NCI-H2196 treated with DMSO at 0.1 percent for 48 hours (cell line): ENCODE results near the gene ARHGAP22.

ENCODE experiments used
- DNase-seq: peaks from one replicate; lab custom pipeline; 2025; ENCODE audit not compliant: unreplicated experiment; lab: John Stamatoyannopoulos, UW

ARHGAP22 gene

DNA sequence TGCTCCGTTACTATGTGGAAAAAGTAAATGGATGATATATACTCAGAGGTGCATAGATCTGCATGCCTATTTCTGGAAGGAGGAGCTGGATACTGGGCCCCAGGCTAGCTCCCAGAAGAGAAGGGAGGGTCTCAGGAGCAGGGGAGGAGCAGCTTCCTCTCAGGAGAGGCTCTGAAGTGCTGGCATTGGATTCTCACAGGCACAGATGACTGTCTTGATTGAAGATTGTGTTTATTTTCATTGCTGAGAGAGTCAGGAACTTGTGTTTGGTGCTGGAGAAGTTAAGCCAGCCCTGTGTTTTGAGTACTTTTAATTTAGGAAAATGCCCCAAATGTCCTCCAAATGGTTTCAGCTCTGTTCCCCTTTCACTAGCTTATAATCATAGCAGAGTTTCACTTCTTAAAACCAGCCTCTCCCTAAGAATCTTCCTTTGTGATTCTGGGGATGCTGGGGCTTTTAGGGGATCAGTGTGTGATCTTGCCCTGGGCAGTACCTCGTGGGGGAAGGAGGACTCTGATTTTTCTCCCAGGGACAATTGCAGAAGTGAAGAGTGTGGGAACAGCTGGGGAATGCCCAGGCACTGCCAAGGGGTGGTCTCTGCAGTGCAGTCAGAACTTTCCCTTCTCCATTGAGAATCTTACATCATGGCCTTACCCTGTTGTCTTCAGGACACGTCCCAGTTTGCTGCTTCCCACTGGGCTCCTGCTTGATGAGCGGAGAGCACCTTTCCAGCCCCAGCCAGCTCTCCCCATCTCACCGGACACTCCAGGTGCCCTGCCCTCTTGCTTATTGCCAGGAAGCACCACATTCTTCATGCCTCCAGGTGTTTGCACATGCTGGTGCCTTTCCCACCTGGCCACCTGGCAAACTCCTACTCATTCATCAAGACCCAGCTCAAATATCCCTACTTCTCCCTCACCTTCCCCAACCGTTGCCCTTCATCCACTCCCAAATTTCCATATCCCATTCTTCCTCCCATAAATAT is 102.8 kb downstream of the ARHGAP22 start:
- DNase-seq: no peak

DNA sequence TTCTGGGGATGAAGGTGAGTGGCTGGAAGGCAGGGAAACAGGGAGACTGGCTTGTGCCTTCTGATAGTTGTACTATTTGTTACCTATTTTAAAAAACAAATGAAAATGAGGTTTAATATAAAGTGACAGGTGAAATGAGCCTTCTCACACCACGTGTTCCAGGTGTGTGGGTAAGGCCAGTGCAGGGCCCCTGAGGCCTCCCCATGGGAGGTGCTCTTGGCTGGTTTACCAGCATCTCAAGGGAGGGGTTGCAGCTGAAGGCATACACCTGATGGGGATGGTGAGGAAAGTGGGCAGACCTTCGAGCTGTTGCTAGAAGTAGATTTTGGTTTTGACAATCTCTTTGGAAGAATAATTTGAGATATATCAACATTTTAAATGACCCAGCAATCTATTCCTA is 103.6 kb downstream of the ARHGAP22 start:
- DNase-seq: no peak

DNA sequence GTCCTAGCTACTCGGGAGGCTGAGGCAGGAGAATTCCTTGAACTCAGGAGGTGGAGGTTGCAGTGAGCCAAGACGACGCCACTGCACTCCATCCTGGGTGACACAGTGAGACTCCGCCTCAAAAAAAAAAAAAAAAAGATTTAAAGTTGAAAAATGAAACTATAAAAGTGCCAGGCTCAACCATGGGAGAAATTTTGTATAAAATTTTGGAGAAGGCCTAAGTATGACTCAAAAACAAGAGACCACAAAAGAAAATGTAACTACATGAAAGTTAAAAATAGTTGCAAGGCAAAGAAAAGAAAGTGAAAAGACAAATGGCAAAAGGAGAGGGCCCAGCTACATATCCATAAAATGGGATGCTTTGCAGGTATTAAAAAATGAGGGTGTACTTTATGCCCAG is 104.1 kb downstream of the ARHGAP22 start:
- DNase-seq: no peak

DNA sequence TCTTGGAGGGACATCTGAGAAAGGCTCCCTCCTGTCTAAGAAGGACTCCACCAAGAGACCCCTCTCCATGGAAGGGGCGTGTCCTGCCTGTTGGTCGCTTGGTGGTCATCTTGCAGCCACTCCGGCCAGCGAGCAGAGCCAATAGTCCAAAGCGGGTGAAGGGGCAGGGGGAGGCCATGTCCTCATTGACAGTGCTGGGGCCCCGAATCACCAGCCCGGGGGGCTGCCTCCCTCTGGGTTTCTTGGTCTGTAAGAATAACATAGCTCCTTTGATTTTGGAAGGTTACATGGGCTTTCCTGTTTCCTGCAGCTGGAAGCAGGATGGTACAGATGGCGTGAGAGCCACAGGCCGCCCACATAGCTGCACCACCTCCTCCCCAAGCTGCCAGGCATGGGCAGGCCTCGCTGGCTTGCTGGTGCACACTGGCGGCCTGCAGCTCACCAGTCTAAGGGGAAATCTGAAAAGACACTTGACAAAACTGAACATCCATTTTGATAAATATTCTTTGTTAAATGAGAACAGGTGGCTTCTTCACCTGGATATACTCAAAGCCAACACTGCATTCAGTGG is 105.8 kb downstream of the ARHGAP22 start:
- DNase-seq: no peak

DNA sequence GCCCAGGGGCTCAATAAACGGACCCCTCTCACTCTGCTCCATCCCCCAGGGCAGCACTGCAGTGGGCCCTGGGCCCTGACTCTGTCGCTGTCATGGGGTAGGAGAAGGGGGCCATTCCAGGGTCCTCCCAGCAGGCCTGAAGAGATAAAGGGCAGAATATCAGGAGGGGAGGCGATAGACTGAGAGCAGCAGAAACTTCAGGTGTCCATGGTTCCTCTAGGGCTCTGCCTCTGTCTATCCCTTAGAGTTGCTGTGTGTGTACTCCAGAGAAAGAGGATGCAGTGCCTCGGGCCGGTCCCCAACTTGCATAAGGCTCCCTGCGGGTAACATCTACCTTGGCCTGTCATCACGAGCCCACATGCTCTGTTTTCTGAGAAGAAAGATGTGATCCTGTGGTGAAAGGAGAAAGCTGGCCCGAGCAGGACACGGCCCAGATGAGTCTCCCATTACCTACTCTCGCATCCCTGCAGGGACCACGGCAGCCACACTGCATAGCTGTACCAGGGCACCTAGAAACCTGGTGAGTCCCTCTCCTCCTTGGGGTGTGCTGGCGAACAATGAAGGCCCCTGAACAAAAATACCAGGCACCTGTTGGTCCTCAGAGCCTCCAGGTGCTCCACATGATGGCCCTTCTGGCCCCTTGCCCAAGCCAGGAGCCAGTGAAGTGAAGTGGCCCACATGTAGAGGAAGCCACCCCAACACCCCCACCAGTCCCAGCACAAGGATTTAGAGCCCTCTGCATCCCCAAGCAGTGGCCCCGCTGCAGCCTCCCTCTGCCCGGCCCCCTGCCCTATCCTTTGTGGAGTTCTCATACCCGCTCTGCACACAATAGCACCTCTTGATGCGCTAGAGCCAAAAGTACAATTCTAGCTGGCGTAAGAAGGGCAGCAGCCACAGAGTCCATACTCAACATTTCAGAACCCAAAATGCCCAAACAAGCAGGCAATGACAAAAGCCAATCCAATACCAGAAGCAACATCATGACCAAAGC is 106.8 kb downstream of the ARHGAP22 start:
- no peak for DNase-seq

DNA sequence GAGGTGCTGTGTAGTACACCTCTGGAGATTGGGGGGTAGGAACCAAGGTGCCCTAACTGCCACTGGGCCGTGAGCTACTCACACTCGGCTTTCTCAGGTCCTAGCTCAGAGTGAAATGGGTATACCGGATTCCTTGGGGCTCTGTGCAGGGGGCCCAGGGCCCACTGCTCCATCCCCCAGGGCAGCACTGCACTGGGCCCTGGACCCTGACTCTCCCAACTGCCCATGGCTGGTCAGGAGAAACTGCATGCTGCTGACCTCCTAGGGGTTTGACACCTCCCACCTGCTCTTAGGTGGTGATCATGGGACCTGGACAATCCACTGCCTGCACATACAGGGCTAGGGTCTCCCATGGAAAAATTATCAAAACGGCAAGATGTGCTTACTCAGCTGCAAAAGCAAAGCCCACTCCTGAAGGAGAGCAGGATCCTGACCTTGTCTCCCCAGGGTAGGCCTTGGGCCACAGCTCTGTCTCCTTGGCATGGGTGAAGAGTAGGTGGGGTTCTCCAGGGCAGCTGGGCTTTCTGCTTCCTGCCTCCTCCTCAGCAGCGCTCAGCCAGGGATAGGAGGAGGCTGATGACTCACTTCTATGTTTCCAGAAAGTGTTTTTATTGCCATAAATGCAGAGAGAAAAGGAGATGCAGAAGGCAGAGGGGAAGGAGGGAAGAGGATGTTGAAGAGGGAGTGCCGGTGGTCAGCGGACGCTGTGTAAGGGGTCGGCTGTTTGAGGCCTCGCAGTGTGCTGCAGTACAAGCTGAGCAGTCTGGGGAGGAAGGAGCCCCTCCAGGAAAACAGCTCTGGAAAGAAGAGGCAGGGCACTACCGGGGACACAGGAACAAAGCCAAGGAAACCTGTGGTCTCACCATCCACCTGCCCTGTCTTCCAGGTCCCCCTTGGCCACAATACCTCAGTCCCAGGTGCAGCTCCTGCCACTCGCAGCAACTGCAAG is 107.8 kb downstream of the ARHGAP22 start:
- no peak for DNase-seq

DNA sequence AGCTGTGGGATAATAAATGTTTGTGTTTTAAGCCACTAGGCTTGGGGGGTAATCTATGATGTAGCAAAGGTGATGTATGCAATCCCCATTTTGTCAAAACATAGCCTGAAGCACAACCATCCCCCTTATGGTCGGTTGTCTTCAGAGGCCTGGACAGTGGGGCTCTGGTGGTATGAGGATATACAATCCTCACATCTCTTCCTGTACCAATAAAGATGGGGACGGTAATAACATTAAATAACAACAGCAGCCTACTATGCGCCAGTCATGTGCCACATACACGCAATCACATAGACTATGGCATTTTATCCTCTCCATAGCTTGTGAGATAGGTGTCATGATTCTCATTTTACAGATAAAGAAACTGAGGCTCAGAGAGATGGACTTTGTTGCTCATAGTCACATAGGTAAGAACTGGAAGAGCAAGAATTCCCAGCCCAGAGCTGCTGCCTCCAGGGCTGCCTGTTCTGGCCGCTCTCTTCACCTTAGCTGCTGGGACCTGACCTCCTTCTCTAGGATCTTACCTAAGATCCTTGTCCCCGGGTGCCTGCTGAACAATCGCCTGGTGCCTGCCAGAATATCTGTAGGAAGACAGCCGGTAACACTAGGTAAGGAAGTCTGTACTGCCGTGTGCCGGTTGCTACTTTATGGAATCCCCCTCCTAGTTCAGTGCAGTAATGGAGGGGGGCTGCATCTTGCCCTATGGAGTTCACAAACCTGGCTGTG is 108.6 kb downstream of the ARHGAP22 start:
- DNase-seq: no peak

DNA sequence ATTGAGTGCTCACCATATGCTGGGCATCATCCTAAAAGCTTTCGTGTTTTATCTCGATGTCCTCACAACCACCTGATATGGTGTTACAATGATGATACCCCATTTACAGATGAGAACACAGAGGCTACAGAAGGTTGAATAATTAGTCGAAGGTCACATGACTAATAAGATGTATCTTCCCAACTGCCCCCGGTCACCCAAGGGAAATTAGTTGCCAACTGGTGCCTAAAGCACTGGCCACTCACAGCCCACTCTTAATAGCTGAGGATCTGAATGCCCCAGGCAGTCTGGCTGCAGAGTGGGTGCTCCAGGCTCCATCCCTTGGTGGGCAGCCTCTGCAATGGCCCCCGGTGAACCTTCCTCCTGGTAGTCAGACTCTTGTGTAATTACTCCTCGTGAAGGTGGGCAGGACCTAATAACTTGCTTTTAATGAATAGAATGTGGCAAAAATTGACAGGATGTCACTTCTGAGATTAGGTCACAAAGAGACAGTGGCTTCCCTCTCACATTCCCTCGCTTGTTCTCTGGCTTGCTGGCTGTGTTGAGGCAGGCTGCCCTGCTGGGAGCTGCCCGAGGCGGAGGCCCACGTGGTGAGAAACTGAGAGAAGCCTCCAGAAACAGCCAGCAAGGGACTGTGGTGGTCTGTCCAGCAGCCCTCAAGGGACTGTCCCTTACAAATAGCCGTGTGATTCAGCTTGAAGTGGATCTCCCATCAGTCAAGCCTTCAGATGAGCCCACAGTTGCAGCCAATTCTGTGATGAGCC is 109.4 kb downstream of the ARHGAP22 start:
- DNase-seq: no peak

DNA sequence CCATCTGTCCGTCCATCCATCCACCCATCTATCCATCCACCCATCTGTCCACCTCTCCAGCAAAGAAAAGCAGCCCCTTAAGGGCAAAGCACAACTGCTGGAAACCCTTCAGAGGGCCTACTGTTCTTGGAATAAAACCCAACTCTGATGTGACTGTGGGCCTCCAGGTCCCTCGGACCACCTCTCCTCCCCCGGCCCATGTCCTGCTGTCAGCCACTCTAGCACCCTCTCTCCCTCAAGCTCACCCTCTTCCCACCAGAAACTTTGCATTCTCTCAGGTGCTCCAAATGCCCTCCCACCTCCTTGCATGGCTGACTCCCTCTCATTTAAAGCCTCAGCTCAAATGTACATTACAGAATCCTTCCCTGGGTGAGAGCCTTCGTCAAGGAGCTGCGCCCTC is 110.3 kb downstream of the ARHGAP22 start:
- DNase-seq: no peak

DNA sequence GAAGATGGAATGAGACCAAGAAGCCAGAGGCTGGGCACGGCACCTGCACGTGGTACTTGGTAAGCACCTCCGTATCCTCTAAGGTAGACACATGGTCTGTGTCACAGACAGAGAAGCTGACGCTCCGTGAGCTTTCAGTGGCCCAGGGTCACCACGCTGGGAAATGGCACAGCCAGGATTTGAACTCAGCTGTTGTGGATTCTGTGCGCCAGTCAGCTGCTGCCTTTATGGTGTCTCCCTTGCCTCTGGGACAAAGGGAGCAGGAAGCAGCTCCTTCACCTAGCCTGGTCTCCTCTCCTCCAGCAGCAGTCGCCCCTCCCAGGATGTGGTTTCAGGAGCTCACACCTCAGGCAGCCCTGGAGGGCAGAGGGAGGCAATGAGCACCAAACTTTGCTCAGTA is 110.8 kb downstream of the ARHGAP22 start:
- DNase-seq: no peak

DNA sequence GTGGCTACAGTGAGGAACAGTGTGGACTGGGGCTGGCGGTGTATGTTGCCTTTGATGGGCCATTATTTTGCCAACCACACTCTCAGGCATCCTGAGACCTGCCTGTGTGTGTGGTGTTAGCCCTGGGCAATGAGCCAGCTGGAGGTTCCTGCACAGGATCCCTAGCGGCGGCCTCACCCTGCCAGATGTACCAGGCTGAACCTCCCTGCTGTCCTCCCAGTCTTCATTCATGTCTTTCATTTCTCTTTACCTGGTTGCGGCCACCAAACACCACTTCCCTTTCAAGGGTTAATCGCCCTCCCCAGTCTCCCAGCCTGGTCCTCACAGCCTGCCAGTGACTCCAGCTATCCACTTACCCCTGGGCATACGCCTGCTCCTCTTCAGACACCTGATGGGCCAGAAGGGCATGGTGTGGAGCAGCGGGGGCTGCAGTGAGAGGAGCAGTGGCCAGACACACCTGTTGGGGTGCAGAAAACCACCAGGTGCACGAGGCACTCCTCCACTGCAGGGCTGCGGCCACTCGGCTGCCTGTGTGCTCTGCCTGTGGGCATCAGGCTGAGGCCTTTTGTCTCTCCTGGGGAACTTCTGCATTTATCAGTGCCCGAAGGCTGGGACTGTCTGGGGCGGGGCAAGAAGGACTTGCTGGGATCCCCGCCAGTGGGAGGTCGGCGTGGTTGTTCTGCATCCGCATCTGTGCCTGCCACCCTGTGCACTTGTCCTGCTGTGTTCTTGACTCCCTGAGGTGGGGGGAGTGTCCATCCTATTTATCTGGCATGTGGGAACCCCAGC is 111.6 kb downstream of the ARHGAP22 start:
- peak; percentile 3 for DNase-seq

DNA sequence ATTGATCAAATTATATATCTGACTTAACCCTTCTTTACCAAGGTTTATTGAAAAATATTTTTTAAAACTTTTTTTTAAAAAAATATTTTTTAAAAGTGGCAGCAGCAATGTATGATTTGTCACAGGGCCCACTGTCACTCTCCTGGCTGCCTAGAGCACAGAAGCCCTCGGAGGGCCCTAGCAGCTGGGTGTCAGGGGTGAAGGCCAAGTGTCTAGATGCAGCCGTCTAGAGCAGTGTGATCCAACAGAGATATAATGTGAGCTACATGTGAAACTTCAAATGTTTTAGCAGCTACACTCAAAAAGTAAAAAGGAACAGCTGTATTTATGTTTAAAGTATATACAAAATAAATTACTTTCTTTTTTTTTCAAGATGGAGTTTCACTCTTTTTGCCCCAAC is 112.7 kb downstream of the ARHGAP22 start:
- DNase-seq: no peak

DNA sequence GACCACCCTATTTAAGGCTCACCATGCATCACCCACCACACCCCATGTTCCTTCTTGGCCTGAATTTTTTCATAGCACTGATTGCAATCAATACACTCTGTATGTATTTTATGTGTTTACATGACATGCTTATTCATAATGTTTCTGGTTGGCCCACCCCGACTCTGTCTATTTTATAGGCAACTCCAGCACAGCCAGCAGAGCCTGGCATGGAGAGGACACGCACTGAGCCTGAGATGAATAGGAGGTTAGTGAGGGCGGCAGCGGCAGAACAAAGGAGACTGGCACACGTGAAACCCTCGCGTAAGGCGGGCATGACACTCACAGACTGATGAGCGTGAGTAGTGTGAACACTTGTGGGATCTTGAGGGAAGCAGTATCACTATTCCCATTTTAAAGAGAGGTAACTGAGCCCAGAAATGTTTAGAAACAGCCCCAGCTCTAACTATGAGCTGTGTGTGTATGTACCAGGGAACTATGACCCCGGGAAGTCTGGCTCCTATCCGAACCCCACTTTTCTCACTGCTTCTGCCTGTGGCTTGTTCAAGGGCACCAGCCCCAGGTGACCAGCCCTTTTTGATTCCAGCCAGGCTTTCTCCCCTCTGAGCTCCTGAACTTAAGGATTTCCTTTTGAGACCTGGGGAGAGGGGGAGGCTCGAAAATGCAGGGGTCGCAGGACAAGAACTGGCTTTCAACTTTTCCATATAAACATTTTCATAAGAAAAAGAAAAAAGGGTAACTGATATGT is 113.3 kb downstream of the ARHGAP22 start:
- DNase-seq: no peak

DNA sequence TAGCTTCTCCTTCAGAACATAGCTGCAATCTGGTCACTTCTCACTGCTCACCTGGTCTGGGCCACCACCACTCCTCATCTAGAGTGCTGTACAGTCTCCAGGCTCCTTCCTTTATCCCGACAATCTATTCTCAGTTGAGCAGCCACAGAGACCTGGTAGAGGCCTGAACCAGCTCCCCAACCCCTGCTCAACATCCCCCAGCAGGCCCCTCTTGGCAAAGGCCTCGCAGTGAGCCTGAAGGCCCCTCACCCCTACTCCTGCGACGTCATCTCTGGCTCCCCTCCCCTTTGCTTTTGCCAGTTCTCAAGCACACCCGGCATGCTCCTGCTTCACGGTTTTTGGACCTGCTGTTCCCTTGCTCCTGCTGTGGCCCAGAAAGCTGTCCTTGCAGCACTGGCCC is 113.9 kb downstream of the ARHGAP22 start:
- DNase-seq: no peak

DNA sequence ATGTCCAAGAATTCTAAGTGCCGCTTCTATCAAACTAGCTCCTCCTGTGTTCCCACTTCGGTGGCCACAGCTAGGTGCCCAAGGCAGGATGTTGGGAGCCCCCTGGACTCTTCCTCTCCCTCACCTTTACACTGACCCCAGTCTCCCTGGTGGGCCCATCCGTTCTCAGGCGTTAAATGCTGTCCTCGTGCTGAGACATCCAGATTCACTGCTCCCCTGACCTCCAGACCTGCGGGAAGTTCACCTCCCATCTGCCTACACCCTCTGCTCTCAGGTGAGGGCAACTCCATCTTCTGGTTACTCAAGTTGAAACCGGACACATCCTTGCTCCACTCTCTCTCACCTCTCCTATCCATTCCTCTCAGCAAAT is 114.3 kb downstream of the ARHGAP22 start:
- no peak for DNase-seq

DNA sequence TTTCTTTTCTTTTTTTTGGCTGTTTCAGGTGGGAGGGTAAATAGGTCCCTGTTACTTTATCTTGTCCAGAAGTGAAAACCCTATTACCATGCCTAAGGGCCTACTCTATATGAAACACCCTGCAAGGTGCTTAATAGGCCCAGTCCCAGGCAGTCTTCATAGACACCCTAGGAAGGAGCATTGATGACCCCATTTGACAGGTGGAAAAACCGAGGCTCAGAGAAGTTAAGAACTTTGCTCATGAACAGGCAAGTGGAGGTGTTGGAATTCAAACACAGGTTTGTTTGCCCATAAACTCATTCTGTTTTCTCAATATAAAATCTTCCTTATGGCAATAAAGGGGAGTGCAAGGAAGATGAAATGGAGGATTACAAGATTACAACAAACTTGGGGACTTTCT is 115.8 kb downstream of the ARHGAP22 start:
- no peak for DNase-seq

DNA sequence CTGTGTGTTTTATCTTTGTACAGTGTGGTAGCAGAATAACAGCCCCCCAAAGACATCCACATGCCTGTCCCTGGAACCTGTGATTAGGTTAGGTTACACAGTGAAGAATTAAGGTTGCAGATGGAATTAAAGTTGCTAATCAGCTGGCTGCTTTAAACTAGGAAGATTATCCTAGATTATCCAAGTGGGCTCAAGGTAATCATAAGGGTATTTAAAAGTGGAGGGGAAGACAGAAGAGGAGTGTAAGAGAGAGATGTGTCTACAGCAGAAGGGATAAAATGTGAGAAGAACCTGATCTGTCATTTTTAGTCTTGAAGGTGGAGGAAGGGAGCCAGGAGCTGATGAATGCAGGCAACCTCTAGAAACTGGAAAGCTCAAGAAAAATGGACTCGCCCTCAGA is 117.6 kb downstream of the ARHGAP22 start:
- DNase-seq: no peak
